ENCODE measurements around the gene ITPK1.

Gene ITPK1

DNA sequence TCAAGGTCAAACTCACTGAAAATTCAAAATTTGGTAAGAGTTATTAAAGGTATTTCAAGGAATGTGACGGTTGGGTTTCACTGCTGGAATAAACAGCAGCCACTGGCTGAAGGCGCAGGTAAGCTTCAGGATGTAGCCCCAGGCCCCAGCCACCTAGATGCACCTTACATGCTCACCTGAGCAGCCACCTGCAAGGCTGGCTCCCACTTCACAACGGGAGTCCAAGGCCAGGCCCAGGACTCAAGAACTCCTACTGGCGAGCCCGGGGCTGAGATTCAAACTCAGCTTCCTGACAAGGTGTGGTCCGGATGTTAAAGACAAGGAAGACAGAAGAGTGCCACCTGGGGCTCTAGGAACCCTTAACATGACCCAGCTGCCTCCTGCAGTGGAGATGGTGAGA lies 78.4 kb downstream of the ITPK1 start:
- H2AK5ac ChIP-seq (ENCODE audit: low read length, severe bottlenecking), result no peak overlapping the region
- no peak overlapping the region for H3K23ac ChIP-seq (ENCODE audit: low read length in 2 of 2)
- peaks cover 12 to 13% of the 10 kb centered on the region in 2 experiments for H3K27me3 ChIP-seq (ENCODE audit: control insufficient read depth in 1 of 2, insufficient read depth in 1 of 2, low read length in 2 of 2)
- no peak overlapping the region for H3K4me3 ChIP-seq (ENCODE audit: insufficient read depth in 1 of 2, low read depth in 1 of 2, low read length in 2 of 2)
- no peak overlapping the region for H2BK5ac ChIP-seq (ENCODE audit: low read depth, low read length, poor library complexity, severe bottlenecking)
- H4K8ac ChIP-seq (ENCODE audit: low read length), result no peak overlapping the region
- peaks cover 7% of the 10 kb centered on the region for H3K79me1 ChIP-seq (replicated peaks; ENCODE audit: low read length, poor library complexity, severe bottlenecking)
- H3K9ac ChIP-seq (ENCODE audit: low read length), result no peak overlapping the region
- no peak overlapping the region for H2BK15ac ChIP-seq (ENCODE audit: low read depth, poor library complexity, severe bottlenecking)
- H3K36me3 ChIP-seq (ENCODE audit: control insufficient read depth in 1 of 2, insufficient read depth in 2 of 2, low read depth in 1 of 2, low read length in 2 of 2), result no peaks in the 10 kb centered on the region
- H3K9me3 ChIP-seq (ENCODE audit: control insufficient read depth, low read length), result no peaks in the 10 kb centered on the region
- H3K18ac ChIP-seq (ENCODE audit: low read depth in 1 of 2, low read length in 2 of 2), result no peak overlapping the region
- H3K4me2 ChIP-seq (ENCODE audit: low read length, poor library complexity, severe bottlenecking), result no peak overlapping the region
- no peak overlapping the region for H3K14ac ChIP-seq (ENCODE audit: low read length in 2 of 2)
- no peak overlapping the region for H2AFZ ChIP-seq (ENCODE audit: low read depth, low read length)
- H2BK120ac ChIP-seq (ENCODE audit: low read depth, low read length), result no peak overlapping the region
- no peak overlapping the region for H2BK12ac ChIP-seq (ENCODE audit: low read length in 2 of 2)
- no peak overlapping the region for H3K4ac ChIP-seq (ENCODE audit: low read depth in 1 of 2, low read length in 2 of 2)
- no peak for DNase-seq
- WGBS, result 84% methylated on average over 6 of the region's 6 CpGs
- H3K27ac ChIP-seq (ENCODE audit: low read length, poor library complexity, severe bottlenecking), result no peak overlapping the region
- H3K4me1 ChIP-seq (ENCODE audit: control insufficient read depth, insufficient read depth, low read depth, low read length), result peaks cover 40% of the 10 kb centered on the region
- H4K91ac ChIP-seq (ENCODE audit: low read length), result no peak overlapping the region

DNA sequence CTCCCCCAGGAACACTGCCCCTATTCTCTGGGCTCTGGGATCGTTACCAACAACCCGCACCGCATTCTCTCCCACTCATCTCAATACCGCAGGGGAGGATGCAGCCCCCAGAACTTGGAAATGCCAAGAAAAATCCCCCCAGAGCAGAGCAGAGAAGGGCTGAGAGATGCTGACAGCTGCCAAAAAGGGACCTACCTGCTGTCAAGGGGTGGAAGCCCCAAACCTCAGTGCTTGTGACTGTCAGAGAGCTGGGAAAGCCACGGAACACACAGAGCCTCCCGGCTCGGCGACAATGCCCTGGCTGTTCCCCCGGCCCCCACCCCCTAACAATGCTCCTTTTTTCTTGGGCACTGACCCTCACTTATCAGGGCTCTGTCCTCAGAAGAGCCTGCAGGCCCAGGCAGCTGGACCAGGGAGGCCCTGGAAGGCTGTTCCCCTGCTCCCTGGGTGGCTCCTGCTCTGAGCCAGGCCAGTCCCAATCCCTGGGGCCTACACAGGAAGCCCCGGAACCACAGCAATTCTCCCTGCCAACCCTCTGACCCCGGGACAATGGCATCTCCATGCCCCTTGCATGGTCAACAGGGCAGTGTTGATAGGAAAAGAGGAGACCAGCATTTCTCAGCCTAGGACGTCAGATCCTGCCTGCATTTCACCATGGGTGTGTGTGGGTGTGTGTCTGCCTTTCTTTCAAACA lies 78.9 kb downstream of the ITPK1 start:
- 79% methylated on average over 12 of the region's 12 CpGs for WGBS

DNA sequence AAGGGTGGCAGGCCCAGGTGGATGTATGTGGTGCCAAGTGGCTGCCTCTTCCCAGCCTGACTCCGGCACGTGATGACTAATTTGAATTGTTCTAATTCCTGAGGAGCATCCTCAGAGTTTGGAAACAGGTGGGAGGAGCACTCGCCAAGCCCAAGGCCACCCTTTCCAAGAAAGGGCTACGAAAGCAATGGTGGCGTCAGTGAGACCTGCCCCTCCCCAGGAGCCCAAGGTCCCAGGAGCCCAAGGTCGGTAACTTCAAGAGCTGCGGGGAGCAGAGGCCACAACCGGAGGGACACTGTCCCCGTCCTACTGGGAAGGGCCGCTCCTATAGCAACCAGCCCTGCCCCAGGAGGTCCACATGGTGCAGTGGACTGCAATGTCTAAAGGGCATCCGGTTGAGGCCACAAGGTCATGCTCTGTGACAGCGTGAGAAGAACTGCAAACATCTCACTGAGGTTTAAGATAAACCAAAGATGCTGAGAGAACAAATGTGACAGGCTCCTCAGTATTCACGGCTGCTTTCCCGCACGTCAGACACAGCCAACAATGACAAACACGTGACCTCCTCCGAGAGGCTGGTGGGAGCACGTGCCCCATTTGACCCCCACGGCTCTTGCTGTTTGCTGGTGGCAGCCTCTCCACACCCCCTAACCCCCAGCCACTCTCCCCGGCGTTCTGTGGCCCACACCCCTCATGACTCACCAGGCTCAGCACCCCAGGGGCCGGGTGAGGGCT lies 79.6 kb downstream of the ITPK1 start:
- Histone ChIP-seq H3K27me3 (ENCODE audit: control insufficient read depth in 1 of 2, insufficient read depth in 1 of 2, low read length in 2 of 2) (peaks cover under 1 to 4% of the 10 kb centered on the region in 2 experiments), H3K18ac (ENCODE audit: low read depth in 1 of 2, low read length in 2 of 2) (no peak overlapping the region), H2BK15ac (ENCODE audit: low read depth, poor library complexity, severe bottlenecking) (no peak overlapping the region), H2BK5ac (ENCODE audit: low read depth, low read length, poor library complexity, severe bottlenecking) (no peak overlapping the region), H2BK12ac (ENCODE audit: low read length in 2 of 2) (no peak overlapping the region), H3K9me3 (ENCODE audit: control insufficient read depth, low read length) (no peaks in the 10 kb centered on the region), H2AFZ (ENCODE audit: low read depth, low read length) (no peak overlapping the region), H3K23ac (ENCODE audit: low read length in 2 of 2) (no peak overlapping the region), H2AK5ac (ENCODE audit: low read length, severe bottlenecking) (no peak overlapping the region), H3K9ac (ENCODE audit: low read length) (no peak overlapping the region), H2BK120ac (ENCODE audit: low read depth, low read length) (no peak overlapping the region), H3K14ac (ENCODE audit: low read length in 2 of 2) (no peak overlapping the region), H4K91ac (ENCODE audit: low read length) (no peak overlapping the region), H3K4me2 (ENCODE audit: low read length, poor library complexity, severe bottlenecking) (no peak overlapping the region), H3K4me3 (ENCODE audit: insufficient read depth in 1 of 2, low read depth in 1 of 2, low read length in 2 of 2) (no peak overlapping the region), H3K4ac (ENCODE audit: low read depth in 1 of 2, low read length in 2 of 2) (no peak overlapping the region), H3K79me1 (replicated peaks; ENCODE audit: low read length, poor library complexity, severe bottlenecking) (peaks cover 2% of the 10 kb centered on the region), H4K8ac (ENCODE audit: low read length) (no peak overlapping the region), H3K4me1 (ENCODE audit: control insufficient read depth, insufficient read depth, low read depth, low read length) (peaks cover 40% of the 10 kb centered on the region), H3K36me3 (ENCODE audit: control insufficient read depth in 1 of 2, insufficient read depth in 2 of 2, low read depth in 1 of 2, low read length in 2 of 2) (no peaks in the 10 kb centered on the region), H3K27ac (ENCODE audit: low read length, poor library complexity, severe bottlenecking) (no peak overlapping the region)
- DNase-seq, result no peak
- 49% methylated on average over 22 of the region's 22 CpGs for WGBS

More for the DNA sequence above, 78.9 kb downstream of the ITPK1 start:
- Histone ChIP-seq H3K18ac (ENCODE audit: low read depth in 1 of 2, low read length in 2 of 2) (no peak overlapping the region), H3K4me3 (ENCODE audit: insufficient read depth in 1 of 2, low read depth in 1 of 2, low read length in 2 of 2) (no peak overlapping the region), H3K4me2 (ENCODE audit: low read length, poor library complexity, severe bottlenecking) (no peak overlapping the region), H2AK5ac (ENCODE audit: low read length, severe bottlenecking) (no peak overlapping the region), H2BK12ac (ENCODE audit: low read length in 2 of 2) (no peak overlapping the region), H2BK120ac (ENCODE audit: low read depth, low read length) (no peak overlapping the region), H4K91ac (ENCODE audit: low read length) (no peak overlapping the region), H4K8ac (ENCODE audit: low read length) (no peak overlapping the region), H3K9ac (ENCODE audit: low read length) (no peak overlapping the region), H3K9me3 (ENCODE audit: control insufficient read depth, low read length) (no peaks in the 10 kb centered on the region), H3K4me1 (ENCODE audit: control insufficient read depth, insufficient read depth, low read depth, low read length) (peaks cover 40% of the 10 kb centered on the region), H2BK5ac (ENCODE audit: low read depth, low read length, poor library complexity, severe bottlenecking) (no peak overlapping the region), H3K27ac (ENCODE audit: low read length, poor library complexity, severe bottlenecking) (no peak overlapping the region), H3K27me3 (ENCODE audit: control insufficient read depth in 1 of 2, insufficient read depth in 1 of 2, low read length in 2 of 2) (peaks cover 7 to 10% of the 10 kb centered on the region in 2 experiments), H3K79me1 (replicated peaks; ENCODE audit: low read length, poor library complexity, severe bottlenecking) (peaks cover 6% of the 10 kb centered on the region), H3K36me3 (ENCODE audit: control insufficient read depth in 1 of 2, insufficient read depth in 2 of 2, low read depth in 1 of 2, low read length in 2 of 2) (no peaks in the 10 kb centered on the region), H3K14ac (ENCODE audit: low read length in 2 of 2) (no peak overlapping the region), H3K23ac (ENCODE audit: low read length in 2 of 2) (no peak overlapping the region), H2BK15ac (ENCODE audit: low read depth, poor library complexity, severe bottlenecking) (no peak overlapping the region), H2AFZ (ENCODE audit: low read depth, low read length) (no peak overlapping the region), H3K4ac (ENCODE audit: low read depth in 1 of 2, low read length in 2 of 2) (no peak overlapping the region)
- no peak for DNase-seq

DNA sequence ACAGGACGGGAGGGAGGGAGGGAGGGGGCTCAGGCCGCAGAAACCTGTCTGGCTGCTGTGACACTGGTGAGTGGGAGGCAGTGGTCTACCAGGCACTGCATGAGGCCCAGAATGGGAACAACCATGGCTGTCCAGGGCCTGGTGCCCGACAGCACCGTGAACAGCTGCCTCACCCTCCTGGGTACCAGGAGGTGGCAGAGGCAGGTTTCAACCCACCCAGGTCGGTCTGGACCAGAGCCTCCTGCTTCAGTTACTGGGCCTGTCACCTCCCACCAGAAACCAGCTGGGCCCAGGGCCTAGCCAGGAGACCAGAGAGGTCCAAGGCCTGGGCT lies 80.2 kb downstream of the ITPK1 start:
- no peak overlapping the region for H3K9ac ChIP-seq (ENCODE audit: low read length)
- no peak overlapping the region for H2AFZ ChIP-seq (ENCODE audit: low read depth, low read length)

More for the DNA sequence above, 80.2 kb downstream of the ITPK1 start:
- Histone ChIP-seq H3K27ac (ENCODE audit: low read length, poor library complexity, severe bottlenecking) (no peak overlapping the region), H3K27me3 (ENCODE audit: control insufficient read depth in 1 of 2, insufficient read depth in 1 of 2, low read length in 2 of 2) (peaks cover 0 to 2% of the 10 kb centered on the region in 2 experiments), H4K8ac (ENCODE audit: low read length) (no peak overlapping the region), H2BK15ac (ENCODE audit: low read depth, poor library complexity, severe bottlenecking) (no peak overlapping the region), H3K14ac (ENCODE audit: low read length in 2 of 2) (no peak overlapping the region), H4K91ac (ENCODE audit: low read length) (no peak overlapping the region), H3K9me3 (ENCODE audit: control insufficient read depth, low read length) (no peaks in the 10 kb centered on the region), H2BK120ac (ENCODE audit: low read depth, low read length) (no peak overlapping the region), H3K18ac (ENCODE audit: low read depth in 1 of 2, low read length in 2 of 2) (no peak overlapping the region), H3K79me1 (replicated peaks; ENCODE audit: low read length, poor library complexity, severe bottlenecking) (peaks cover under 1% of the 10 kb centered on the region), H3K23ac (ENCODE audit: low read length in 2 of 2) (no peak overlapping the region), H2BK5ac (ENCODE audit: low read depth, low read length, poor library complexity, severe bottlenecking) (no peak overlapping the region), H3K36me3 (ENCODE audit: control insufficient read depth in 1 of 2, insufficient read depth in 2 of 2, low read depth in 1 of 2, low read length in 2 of 2) (no peaks in the 10 kb centered on the region), H3K4me2 (ENCODE audit: low read length, poor library complexity, severe bottlenecking) (no peak overlapping the region), H3K4ac (ENCODE audit: low read depth in 1 of 2, low read length in 2 of 2) (no peak overlapping the region), H3K4me3 (ENCODE audit: insufficient read depth in 1 of 2, low read depth in 1 of 2, low read length in 2 of 2) (no peak overlapping the region), H2AK5ac (ENCODE audit: low read length, severe bottlenecking) (no peak overlapping the region), H3K4me1 (ENCODE audit: control insufficient read depth, insufficient read depth, low read depth, low read length) (peaks cover 40% of the 10 kb centered on the region), H2BK12ac (ENCODE audit: low read length in 2 of 2) (no peak overlapping the region)
- 91% methylated on average over 5 of the region's 5 CpGs for WGBS
- no peak for DNase-seq

Data from mesenchymal stem cell (in vitro differentiated cells and primary cell).